Chondrocyte (in vitro differentiated cells): Measurements from ENCODE around the gene STC2. TPM values are rescaled to one million over a fixed set of nuclear protein-coding genes. Genes with fewer than 3 reads are reported as not detected.

Experiments
- DNase-seq: peaks from one replicate; pipeline ENCODE4 v3.0.0; 2021; ENCODE audit warnings: mixed read lengths, low spot score
- H3K27ac Mint-ChIP-seq: one replicate; pipeline ENCODE4 v1.8.0; 2021; ENCODE audit warnings: mild to moderate bottlenecking, moderate library complexity, mixed read lengths; ENCODE audit not compliant: unreplicated experiment
- H3K27me3 Mint-ChIP-seq: 2 replicates; pipeline ENCODE4 v1.8.0; 2021; ENCODE audit warnings: low read depth, mixed read lengths
- H3K36me3 Mint-ChIP-seq: 2 replicates; pipeline ENCODE4 v1.8.0; 2021; ENCODE audit warnings: low read depth, mixed read lengths
- H3K4me1 Mint-ChIP-seq: 2 replicates; pipeline ENCODE4 v1.8.0; 2021; ENCODE audit warnings: low read depth, mild to moderate bottlenecking, mixed read lengths
- H3K4me3 Mint-ChIP-seq: one replicate; pipeline ENCODE4 v1.8.0; 2021; ENCODE audit warnings: mild to moderate bottlenecking, moderate library complexity, mixed read lengths; ENCODE audit not compliant: unreplicated experiment
- H3K9me3 Mint-ChIP-seq: 2 replicates; pipeline ENCODE4 v1.8.0; 2021; ENCODE audit warnings: low read depth, mixed read lengths
- total RNA-seq: library from RNA; stranded (reverse); gene quantifications from 3 replicates; pipeline ENCODE4 v1.2.1, GENCODE V29; 2021
- TF ChIP-seq, protein P1 (sequence below): fragments of 200-600 bp; sonication (generic); IDR thresholded peaks from 2 replicates; pipeline ENCODE4 v1.5.0; 2021; ENCODE audit warnings: antibody characterized with exemption, mild to moderate bottlenecking, moderate library complexity

The STC2 gene
- total RNA-seq, 1 donor from 2014 or later: 1,121 TPM

GRCh38 chr5:173300389-173301047, 27.7 kb downstream of the STC2 start:
- Mint-ChIP-seq H3K4me1 (peaks cover 46% of the 10 kb centered on the region), H3K27me3 (no peaks in the 10 kb centered on the region), H3K9me3 (no peaks in the 10 kb centered on the region), H3K4me3 (no peak overlapping the region), H3K27ac (no peak overlapping the region), H3K36me3 (no peaks in the 10 kb centered on the region)
- no peak for DNase-seq
- TF ChIP-seq, protein P1, sequence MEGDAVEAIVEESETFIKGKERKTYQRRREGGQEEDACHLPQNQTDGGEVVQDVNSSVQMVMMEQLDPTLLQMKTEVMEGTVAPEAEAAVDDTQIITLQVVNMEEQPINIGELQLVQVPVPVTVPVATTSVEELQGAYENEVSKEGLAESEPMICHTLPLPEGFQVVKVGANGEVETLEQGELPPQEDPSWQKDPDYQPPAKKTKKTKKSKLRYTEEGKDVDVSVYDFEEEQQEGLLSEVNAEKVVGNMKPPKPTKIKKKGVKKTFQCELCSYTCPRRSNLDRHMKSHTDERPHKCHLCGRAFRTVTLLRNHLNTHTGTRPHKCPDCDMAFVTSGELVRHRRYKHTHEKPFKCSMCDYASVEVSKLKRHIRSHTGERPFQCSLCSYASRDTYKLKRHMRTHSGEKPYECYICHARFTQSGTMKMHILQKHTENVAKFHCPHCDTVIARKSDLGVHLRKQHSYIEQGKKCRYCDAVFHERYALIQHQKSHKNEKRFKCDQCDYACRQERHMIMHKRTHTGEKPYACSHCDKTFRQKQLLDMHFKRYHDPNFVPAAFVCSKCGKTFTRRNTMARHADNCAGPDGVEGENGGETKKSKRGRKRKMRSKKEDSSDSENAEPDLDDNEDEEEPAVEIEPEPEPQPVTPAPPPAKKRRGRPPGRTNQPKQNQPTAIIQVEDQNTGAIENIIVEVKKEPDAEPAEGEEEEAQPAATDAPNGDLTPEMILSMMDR: no peak

- no peaks in the 10 kb centered on the region for H3K36me3 Mint-ChIP-seq
- no peaks in the 10 kb centered on the region for H3K9me3 Mint-ChIP-seq
- TF ChIP-seq, protein P1: no peak
- H3K27ac Mint-ChIP-seq: no peak overlapping the region
- H3K27me3 Mint-ChIP-seq: no peaks in the 10 kb centered on the region
- DNase-seq: no peak
- H3K4me3 Mint-ChIP-seq: no peak overlapping the region
- H3K4me1 Mint-ChIP-seq: peaks cover 46% of the 10 kb centered on the region
These were observed 28.4 kb downstream of the STC2 start for GRCh38 chr5:173299820-173300219.

GRCh38 chr5:173298213-173298926, 29.8 kb downstream of the STC2 start:
- H3K9me3 Mint-ChIP-seq: no peaks in the 10 kb centered on the region
- H3K27me3 Mint-ChIP-seq: no peaks in the 10 kb centered on the region
- TF ChIP-seq, protein P1: no peak
- no peaks in the 10 kb centered on the region for H3K36me3 Mint-ChIP-seq
- H3K27ac Mint-ChIP-seq: no peak overlapping the region
- no peak overlapping the region for H3K4me3 Mint-ChIP-seq
- DNase-seq: no peak
- peaks cover 45% of the 10 kb centered on the region for H3K4me1 Mint-ChIP-seq

- H3K4me3 Mint-ChIP-seq: no peak overlapping the region
- no peaks in the 10 kb centered on the region for H3K27me3 Mint-ChIP-seq
- no peaks in the 10 kb centered on the region for H3K9me3 Mint-ChIP-seq
- H3K36me3 Mint-ChIP-seq: no peaks in the 10 kb centered on the region
- no peak overlapping the region for H3K27ac Mint-ChIP-seq
- TF ChIP-seq, protein P1: no peak
- H3K4me1 Mint-ChIP-seq: peaks cover 41% of the 10 kb centered on the region
- no peak for DNase-seq
These were observed 30.4 kb downstream of the STC2 start for GRCh38 chr5:173297813-173298212.

DNA sequence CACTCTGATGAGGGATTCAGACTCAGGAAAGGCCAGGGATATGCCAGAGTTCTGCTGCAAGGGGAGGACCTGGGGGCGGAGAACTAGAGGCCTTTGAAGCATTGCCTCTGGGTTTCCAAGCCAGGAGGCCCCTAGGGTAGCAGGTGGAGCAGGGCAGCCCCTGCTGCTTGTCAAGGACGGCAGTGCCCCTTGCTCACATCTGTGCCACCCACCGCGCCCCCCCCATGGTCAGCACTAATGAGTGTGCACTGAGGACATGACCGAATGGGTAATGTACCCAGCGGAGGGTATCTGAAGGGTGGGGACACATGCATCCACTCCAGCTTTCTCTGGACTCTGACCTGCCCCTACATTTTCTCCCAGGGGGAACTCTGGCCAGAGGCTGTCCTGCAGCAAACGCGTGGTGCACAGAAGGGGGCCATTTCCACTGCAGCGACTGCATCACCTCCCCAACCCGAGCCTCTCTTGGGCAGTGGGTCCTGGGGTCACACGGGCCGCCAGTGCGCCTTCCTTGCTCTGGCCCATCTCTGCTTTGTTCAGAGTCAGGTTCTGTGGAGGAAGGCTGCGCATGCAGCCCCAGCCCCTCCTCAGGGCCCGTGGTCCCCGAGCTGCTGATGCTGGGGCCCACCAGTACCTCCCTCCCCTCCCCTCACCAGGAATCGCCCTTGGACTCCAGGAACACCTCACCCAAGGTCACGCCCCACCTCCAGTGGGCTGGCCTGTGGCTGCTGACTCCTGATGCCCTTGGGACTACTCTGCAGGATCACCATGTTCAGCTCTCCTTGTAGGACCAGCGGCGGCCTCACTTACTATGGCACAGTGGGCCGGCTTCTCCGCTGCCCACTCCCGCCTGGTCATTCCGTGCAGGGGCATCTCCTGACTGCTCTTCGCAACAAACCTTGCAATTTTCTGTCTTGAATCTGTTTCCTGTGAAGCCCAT, 31.2 kb downstream of the STC2 start:
- Mint-ChIP-seq H3K4me3 (no peak overlapping the region), H3K36me3 (no peaks in the 10 kb centered on the region), H3K27ac (no peak overlapping the region), H3K27me3 (no peaks in the 10 kb centered on the region), H3K4me1 (peaks cover 40% of the 10 kb centered on the region), H3K9me3 (no peaks in the 10 kb centered on the region)
- TF ChIP-seq, protein P1: no peak
- DNase-seq: no peak
